Choroid plexus epithelial cell (primary cell): ENCODE data around the gene POR.

Experiments used
- DNase-seq: peaks from one replicate; pipeline ENCODE4 v3.0.0-alpha.2; 2010; ENCODE audit warnings: low read depth
- H3K4me3 ChIP-seq: 2 replicates; pipeline ENCODE4 v1.5.1; 2011; ENCODE audit warnings: low read depth, mild to moderate bottlenecking, control low read depth, low read length, moderate library complexity
- CTCF ChIP-seq: conservative IDR thresholded peaks from 2 replicates; pipeline ENCODE4 v1.5.1; 2011; ENCODE audit warnings: low read depth, mild to moderate bottlenecking, control low read depth, inconsistent platforms, low read length, moderate library complexity

POR gene

GRCh38 chr7:75985518-75986146, 70.7 kb downstream of the POR start:
- TF ChIP-seq CTCF = no peak
- DNase-seq = no peak
- no peak overlapping the region for H3K4me3 ChIP-seq

DNA sequence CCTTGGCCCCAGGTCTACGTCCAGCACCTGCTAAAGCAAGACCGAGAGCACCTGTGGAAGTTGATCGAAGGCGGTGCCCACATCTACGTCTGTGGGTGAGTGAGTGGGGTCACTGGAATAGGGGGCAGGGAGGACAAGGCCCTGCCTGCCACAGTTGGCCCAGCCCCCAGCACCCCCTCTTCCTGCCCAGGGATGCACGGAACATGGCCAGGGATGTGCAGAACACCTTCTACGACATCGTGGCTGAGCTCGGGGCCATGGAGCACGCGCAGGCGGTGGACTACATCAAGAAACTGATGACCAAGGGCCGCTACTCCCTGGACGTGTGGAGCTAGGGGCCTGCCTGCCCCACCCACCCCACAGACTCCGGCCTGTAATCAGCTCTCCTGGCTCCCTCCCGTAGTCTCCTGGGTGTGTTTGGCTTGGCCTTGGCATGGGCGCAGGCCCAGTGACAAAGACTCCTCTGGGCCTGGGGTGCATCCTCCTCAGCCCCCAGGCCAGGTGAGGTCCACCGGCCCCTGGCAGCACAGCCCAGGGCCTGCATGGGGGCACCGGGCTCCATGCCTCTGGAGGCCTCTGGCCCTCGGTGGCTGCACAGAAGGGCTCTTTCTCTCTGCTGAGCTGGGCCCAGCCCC, 71.3 kb downstream of the POR start:
- DNase-seq = no peak
- no peak overlapping the region for H3K4me3 ChIP-seq
- no peak for TF ChIP-seq CTCF

DNA sequence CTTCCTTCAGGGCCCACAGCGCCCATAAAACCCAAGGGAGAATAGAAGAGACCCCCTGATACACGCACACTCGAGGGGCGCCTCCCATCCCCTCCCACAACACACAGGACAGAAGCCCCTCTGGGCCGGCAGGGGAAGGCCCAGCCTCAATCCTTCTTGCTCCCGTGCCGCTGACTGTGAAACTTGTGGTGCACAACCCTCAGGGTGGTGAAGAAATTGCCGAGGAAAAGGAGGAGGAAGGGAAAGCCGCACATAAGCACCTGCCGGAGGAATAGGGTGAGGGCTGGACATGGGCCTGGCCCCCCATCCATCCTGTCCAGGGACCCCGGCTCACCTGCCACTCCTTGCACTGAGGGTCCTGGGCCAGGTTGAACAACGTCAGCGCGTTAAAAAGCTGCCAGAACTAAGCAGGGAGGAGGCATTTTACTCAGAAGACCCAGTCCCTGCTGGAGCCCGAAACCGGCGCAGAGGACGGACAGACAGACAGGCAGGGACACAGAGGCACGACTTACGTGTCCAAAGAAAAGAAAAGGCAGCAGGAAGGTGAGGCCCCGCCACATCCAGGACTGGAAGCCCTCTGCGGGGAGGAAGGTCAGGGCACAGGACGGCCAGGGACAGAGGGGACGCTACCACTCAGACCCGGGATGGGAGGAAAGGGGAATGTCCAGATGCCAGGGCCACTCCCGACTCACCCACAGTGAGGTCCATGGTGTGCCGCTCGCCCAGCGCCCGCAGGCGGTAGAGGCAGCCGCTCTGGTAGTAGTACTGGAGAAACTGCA, 72.3 kb downstream of the POR start:
- no peak overlapping the region for H3K4me3 ChIP-seq
- no peak for TF ChIP-seq CTCF
- no peak for DNase-seq

DNA sequence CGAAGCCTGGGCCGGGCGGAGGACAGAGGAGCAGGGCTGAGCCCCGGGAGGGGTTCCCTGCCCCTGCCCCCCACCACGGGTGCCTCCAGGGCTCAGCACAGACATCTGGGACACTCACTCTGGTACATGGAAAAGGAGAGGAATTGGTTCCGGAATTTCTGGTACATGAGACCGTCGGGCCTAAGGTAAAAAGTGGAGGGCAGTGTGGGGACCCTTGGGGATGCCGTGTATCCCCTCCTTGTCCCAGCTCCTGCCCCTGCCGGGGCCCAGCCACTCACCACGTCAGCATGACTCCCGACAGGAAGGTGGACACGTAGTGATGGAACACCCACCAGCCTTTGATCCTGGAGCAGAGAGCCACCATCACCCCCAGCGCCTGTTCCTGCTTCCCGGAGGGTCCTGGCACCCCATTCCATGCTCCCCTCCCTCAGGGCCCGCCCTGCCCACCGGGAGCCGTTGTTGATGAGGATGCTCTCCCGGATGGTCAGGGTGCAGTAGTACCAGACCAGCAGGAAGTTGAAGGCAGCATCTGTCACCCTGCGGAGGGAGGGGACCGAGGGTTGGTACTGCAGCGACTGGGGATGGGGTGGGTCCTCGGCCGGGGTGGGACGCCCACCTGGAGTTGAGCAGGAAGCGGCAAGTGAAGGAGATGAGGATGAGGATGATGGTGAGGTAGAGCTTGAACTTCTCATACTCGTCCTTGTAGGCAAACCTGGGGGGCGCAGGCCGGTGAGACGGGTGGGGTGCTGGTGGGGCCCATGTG, 73.0 kb downstream of the POR start:
- H3K4me3 ChIP-seq = no peak overlapping the region
- no peak for TF ChIP-seq CTCF
- no peak for DNase-seq

DNA sequence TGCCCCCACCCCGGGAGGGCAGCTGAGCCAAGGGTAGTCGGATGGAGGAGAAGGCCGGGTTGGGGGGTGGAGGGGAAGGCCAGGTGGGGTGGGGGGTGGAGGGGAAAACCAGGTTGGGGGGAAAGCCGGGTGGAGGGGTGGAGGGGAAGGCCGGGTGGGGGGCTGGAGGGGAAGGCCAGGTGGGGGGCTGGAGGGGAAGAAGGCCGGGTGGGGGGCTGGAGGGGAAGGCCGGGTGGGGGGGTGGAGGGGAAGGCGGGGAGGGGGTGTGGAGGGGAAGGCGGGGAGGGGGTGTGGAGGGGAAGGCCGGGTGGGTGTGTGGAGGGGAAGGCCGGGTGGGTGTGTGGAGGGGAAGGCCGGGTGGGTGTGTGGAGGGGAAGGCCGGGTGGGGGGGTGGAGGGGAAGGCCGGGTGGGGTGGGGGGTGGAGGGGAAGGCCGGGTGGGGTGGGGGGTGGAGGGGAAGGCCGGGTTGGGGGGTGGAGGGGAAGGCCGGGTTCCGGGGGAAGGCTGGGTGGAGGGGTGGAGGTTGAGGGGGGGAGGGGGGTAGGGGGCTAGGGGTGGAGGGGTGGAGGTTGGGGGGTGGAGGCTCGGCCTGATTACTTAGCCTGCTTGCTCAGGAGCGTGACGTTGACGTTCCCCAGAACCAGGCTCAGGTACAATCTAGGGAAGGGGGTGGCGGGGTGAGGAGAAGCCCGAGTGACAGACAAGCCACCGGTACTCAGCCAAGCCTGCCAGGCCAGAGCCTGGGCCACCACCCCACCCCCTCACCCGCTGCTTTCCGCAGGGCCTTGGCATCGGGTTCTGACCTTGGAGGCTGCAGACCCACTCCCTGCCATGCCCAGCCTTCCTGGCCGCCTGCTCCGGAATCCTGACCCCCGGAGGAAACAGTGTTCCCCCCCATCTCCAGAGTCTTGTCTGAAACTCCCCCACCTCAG, 73.9 kb downstream of the POR start:
- no peak overlapping the region for H3K4me3 ChIP-seq
- TF ChIP-seq CTCF = no peak
- DNase-seq = no peak
